A673 (cell line): ENCODE data around the gene NEK6.

ENCODE experiments used
- EZH2 ChIP-seq: fragments of 200-600 bp; sonication (generic); IDR thresholded peaks from 2 replicates; pipeline ENCODE4 v1.6.1; 2017; ENCODE audit warnings: borderline replicate concordance, low read depth, mild to moderate bottlenecking, mixed read lengths, antibody characterized with exemption, low read length; ENCODE audit not compliant: poor library complexity, severe bottlenecking
- TF ChIP-seq, protein P1 (sequence below): fragments of 300-800, 200-600 bp; sonication (generic); conservative IDR thresholded peaks from 2 replicates; pipeline ENCODE4 v1.5.1; 2017; ENCODE audit warnings: low read depth, mild to moderate bottlenecking, antibody characterized with exemption, low read length, moderate library complexity, mixed read lengths

DNA sequence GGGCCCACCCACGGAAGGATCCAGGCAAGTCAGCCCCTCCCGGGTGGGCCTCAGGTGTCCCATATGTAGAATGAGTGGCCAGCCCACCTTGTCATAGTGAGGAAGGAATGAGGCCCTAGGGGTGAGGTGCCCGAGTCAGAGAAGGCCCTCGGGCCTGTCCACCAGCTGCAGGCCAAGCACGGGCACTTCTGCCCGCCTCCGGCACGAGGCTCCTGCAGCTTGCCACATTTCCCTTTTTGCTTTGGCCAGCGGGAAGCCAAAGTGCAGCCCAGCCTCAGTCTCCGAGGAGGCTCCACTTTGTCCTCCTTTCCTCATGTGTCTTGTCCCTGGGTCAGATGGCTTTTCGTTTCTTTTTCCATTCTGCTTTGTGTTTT, 84.6 kb downstream of the NEK6 start:
- TF ChIP-seq, protein P1, sequence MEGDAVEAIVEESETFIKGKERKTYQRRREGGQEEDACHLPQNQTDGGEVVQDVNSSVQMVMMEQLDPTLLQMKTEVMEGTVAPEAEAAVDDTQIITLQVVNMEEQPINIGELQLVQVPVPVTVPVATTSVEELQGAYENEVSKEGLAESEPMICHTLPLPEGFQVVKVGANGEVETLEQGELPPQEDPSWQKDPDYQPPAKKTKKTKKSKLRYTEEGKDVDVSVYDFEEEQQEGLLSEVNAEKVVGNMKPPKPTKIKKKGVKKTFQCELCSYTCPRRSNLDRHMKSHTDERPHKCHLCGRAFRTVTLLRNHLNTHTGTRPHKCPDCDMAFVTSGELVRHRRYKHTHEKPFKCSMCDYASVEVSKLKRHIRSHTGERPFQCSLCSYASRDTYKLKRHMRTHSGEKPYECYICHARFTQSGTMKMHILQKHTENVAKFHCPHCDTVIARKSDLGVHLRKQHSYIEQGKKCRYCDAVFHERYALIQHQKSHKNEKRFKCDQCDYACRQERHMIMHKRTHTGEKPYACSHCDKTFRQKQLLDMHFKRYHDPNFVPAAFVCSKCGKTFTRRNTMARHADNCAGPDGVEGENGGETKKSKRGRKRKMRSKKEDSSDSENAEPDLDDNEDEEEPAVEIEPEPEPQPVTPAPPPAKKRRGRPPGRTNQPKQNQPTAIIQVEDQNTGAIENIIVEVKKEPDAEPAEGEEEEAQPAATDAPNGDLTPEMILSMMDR: no peak
- TF ChIP-seq EZH2: no peak
